NCI-H2029 treated with DMSO at 0.1 percent for 48 hours (cell line): ENCODE measurements around the gene CPLX3.
"Not testable (repeated sequence)": the region's sequence is repeated elsewhere in the genome, so short reads cannot be mapped to it uniquely, and the experiment has no call there.

Source experiments
- DNase-seq: peaks from one replicate; lab custom pipeline; 2025; lab: John Stamatoyannopoulos, UW

CPLX3 gene

GRCh38 chr15:74826364-74826819 is at the start of gene CPLX3:
CPLX3 (plus strand) TSS chr15:74826627; CDS start chr15:74826704, 77 bp downstream.
- no peak for DNase-seq

GRCh38 chr15:74776821-74777768 is 49.3 kb upstream of the CPLX3 start:
- DNase-seq, result no peak

- no peak for DNase-seq
Observed at GRCh38 chr15:74777769-74778598, 48.4 kb upstream of the CPLX3 start.

- DNase-seq, result no peak
Observed at GRCh38 chr15:74778599-74778970, 47.8 kb upstream of the CPLX3 start.

- no peak for DNase-seq
Observed at GRCh38 chr15:74779162-74779648, 47.2 kb upstream of the CPLX3 start.

- no peak for DNase-seq
Observed at GRCh38 chr15:74780523-74781430, 45.6 kb upstream of the CPLX3 start.

GRCh38 chr15:74781431-74782258 is 44.8 kb upstream of the CPLX3 start, which contains the start of gene CSK:
CSK (plus strand) TSS chr15:74782080; CDS start chr15:74798298, 16,218 bp downstream.
- no peak for DNase-seq

GRCh38 chr15:74782259-74783071 is 44.0 kb upstream of the CPLX3 start:
- DNase-seq, result no peak

- DNase-seq, result no peak
Observed at GRCh38 chr15:74783072-74783807, 43.2 kb upstream of the CPLX3 start.

GRCh38 chr15:74783808-74784175 is 42.6 kb upstream of the CPLX3 start:
- no peak for DNase-seq

GRCh38 chr15:74784426-74785193 is 41.8 kb upstream of the CPLX3 start:
- no peak for DNase-seq

- DNase-seq, result no peak
Observed at GRCh38 chr15:74785194-74786032, 41.0 kb upstream of the CPLX3 start.

- DNase-seq, result not testable (repeated sequence)
Observed at GRCh38 chr15:74786081-74786480, 40.3 kb upstream of the CPLX3 start.

- DNase-seq, result no peak
Observed at GRCh38 chr15:74786551-74787165, 39.8 kb upstream of the CPLX3 start.

GRCh38 chr15:74787251-74788041 is 39.0 kb upstream of the CPLX3 start:
- DNase-seq, result no peak
